HEK293 (cell line): Measurements from ENCODE around the gene MOK.

Experiments
- CTCF ChIP-seq: fragments of 450-650 bp; formaldehyde crosslinking; IDR thresholded peaks from 2 replicates; pipeline ENCODE4 v1.5.1; 2016; ENCODE audit warnings: missing biosample characterization, missing genetic modification characterization
- ZNF585B ChIP-seq: fragments of 450-650 bp; formaldehyde crosslinking; IDR thresholded peaks from 2 replicates; pipeline ENCODE4 v1.5.1; 2016; ENCODE audit warnings: missing biosample characterization, missing genetic modification characterization

- TF ChIP-seq CTCF (tag by site-specific recombination) (no peak), ZNF585B (tag by site-specific recombination) (no peak)
These were observed 48.2 kb upstream of the MOK start for GRCh38 chr14:102353126-102353619.
